Measurements from ENCODE around the gene SPTY2D1.
A peak's percentile ranks its signal among the peaks of the same experiment; 100 is the strongest.
"Not testable (repeated sequence)": the region's sequence is repeated elsewhere in the genome, so short reads cannot be mapped to it uniquely, and the experiment has no call there.

Gene SPTY2D1, protein sequence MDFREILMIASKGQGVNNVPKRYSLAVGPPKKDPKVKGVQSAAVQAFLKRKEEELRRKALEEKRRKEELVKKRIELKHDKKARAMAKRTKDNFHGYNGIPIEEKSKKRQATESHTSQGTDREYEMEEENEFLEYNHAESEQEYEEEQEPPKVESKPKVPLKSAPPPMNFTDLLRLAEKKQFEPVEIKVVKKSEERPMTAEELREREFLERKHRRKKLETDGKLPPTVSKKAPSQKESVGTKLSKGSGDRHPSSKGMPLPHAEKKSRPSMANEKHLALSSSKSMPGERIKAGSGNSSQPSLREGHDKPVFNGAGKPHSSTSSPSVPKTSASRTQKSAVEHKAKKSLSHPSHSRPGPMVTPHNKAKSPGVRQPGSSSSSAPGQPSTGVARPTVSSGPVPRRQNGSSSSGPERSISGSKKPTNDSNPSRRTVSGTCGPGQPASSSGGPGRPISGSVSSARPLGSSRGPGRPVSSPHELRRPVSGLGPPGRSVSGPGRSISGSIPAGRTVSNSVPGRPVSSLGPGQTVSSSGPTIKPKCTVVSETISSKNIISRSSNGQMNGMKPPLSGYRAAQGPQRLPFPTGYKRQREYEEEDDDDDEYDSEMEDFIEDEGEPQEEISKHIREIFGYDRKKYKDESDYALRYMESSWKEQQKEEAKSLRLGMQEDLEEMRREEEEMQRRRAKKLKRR

DNA sequence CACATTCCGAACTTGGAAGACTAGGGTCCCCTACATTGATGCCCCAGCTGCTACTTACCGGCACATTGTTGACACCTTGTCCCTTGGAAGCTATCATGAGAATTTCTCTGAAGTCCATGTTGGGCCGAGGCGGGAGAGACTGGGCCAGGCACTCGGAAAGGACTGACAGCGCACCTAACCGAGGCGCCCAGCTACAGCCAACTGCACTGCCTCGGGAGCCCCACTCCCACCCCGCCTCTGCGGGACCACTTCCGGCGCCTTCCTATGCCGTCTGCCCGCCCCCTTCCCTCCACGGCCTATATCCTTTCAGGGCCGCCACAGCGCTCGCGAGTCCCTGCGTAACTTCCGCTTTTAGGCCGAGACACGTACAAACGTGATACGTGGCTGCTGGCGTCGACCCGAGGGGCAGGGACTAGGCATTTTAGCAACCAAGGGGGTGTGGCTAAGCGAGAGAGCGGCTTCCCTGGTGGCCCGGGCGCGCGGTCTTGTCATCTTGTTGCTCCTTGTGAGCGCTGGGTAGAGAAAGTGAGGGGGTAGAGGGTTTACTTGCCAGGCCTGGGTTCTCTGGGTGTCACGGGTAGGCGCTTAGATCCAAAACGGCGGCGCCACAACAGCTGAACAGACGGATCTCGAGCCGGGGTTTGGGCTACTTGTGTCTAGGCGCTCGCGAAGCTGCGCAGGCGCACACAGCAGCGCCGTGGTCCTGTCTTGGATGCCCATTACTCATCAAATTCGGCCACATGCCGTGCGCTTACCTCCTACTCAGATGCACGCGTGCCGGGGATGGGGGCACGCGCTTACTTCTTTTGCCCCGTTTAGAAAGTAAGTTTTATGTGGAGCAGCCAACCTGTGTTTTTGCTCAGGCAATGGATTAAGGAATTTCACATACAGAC, at the start of gene SPTY2D1:
Gene SPTY2D1, minus strand, starts transcription at position 203 of the 893 bp plus-strand sequence. Its CDS starts 85 bp downstream, at position 118.
- peak; percentile 91 to 97 for DNase-seq (ENCODE audit: low read depth in 1 of 2, low spot score in 1 of 2)

DNA sequence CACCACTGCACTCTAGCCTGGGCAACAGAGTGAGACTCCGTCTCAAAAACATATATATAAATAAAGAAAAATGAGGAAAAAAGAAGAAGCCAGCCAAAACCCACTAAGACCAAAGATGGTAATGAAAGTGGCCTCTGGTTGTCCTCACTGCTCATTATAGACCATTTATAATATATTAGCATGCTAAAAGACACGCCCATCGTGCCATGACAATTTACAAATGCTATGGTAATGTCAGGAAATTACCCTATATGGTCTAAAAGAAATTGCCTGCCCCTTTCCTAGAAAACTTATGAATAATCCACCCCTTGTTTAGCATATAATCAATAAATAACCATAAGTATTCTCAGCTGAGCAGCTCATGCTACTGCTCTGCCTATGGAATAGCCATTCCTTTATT, 48.3 kb upstream of the SPTY2D1 start:
- no peak for DNase-seq (ENCODE audit: low read depth in 1 of 2, low spot score in 1 of 2)

DNA sequence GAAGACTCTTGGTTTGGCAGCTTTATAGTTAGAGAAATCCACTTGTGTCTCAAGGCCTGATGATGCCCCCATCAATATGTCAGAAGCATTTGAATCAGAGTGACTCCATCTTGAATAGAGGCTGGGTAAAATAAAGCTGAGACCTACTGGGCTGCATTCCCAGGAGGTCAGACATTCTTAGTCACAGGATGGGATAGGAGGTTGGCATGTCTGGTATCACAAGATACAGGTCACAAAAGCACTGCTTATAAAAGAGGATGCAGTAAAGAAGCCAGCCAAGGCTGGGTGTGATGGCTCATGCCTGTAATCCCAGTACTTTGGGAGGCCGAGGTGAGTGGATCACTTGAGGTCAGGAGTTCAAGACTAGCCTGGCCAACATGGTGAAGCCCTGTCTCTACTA, 47.8 kb upstream of the SPTY2D1 start:
- DNase-seq (ENCODE audit: low read depth in 1 of 2, low spot score in 1 of 2): not testable (repeated sequence)

DNA sequence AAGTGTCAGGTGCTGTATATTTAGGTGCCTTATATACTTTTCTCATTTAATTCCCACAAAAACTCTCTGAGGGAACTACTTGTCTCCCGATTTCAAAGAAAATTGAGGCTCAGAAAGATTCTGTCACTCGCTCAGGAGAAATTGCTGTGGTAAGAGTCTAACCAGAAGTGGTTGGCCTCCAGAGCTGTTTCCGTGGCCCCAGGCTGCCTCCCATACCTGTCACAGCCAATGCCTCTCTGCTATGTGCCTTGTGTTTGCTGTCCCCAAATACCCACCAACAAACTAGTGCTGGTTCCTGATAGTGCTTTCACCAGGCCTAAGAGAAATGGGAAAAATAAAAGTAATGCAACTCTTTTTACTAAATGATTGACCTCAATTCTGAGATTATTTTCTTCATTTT, 43.4 kb upstream of the SPTY2D1 start:
- DNase-seq (ENCODE audit: low read depth in 1 of 2, low spot score in 1 of 2): no peak

DNA sequence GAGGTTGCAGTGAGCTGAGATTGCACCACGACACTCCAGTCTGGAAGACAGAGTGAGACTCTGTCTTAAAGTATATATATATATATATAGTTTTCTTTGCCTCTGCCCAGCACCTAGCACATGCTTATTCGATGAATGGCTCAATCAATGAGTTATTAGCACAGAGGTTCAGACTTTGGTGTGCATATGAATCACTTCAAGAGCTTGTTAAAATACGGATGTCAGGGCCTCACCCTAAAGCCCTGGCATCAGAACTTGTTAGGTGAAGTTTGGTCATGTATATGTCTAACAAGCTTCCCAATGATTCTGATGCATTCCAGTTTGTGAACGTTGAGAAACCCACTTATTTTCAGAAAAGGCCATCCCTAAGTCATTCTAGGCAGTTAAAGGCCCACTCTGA, 42.7 kb upstream of the SPTY2D1 start:
- DNase-seq (ENCODE audit: low read depth in 1 of 2, low spot score in 1 of 2): no peak

DNA sequence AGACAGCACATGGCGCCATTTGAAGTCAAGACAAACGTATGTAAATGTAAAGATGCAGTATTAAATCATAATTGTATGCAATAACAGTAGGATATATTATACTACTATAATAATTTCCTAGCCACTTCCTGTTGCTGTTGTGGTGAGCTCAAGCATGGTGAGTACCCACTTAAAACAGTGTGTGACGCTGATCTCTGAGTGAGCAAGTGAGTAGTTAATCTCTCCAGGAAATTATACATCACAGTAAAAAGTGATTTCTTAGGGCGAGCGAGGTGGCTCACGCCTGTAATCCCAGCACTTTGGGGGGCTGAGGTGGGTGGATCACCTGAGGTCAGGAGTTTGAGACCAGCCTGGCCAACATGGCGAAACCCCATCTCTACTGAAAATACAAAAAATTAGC, 38.1 kb upstream of the SPTY2D1 start:
- DNase-seq (ENCODE audit: low read depth in 1 of 2, low spot score in 1 of 2): peak in 1 of 2 donors; percentile 41

DNA sequence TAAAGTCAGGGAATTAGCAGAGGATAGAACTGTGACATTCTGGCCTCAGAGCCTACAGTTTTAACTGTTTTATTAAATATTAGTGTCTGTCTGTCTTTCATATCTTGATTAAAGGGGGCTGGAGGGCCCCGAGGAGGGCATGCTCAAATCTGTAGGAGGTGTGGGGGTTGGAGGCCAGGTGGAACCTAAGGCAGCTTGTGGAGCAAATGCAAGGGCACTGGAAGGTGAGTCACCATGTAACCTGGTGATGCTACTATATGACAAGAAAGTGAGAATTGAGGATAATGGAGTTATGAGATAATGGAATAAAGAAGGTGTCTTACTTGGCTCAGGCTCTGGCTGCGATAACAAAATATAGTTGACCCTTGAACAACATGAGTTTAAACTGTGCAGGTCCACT, 37.1 kb upstream of the SPTY2D1 start:
- DNase-seq (ENCODE audit: low read depth in 1 of 2, low spot score in 1 of 2): peak in 1 of 2 donors; percentile 13

DNA sequence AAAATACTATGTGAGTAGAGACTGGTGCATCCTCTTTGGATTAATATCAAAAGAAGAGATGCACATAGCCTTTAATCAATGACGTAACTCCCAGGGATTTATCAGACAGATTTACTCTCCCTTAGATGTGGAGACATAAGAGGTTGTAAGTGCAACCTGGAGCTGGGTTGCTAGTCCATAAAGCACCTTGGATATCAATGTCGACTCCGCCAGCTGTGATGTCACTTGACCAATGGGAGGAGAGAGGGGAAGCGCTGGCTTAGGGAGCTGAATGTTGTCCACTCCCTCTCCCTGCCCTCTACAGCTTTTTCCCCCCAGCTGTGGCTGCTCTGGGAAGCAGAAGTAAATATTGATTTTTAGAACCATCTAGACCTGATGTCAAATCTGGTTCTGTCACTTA, 35.6 kb upstream of the SPTY2D1 start:
- DNase-seq (ENCODE audit: low read depth in 1 of 2, low spot score in 1 of 2): no peak

DNA sequence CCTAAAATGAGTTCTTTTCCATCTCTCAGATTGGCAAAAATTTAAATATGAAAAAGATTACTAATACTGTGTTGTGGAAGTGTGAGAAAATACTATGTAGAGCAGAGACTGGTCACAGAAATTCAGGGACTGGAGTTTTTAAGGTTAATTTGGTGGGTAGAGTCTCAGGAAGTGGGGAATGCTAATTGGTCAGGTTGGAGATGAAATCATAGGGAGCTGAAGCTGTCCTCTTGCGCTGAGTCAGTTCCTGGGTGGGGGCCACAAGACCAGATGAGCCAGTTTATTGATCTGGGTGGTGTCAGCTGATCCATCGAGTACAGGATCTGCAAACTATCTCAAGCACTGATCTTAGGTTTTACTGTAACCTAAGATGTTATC, 35.1 kb upstream of the SPTY2D1 start:
- DNase-seq (ENCODE audit: low read depth in 1 of 2, low spot score in 1 of 2): no peak

DNA sequence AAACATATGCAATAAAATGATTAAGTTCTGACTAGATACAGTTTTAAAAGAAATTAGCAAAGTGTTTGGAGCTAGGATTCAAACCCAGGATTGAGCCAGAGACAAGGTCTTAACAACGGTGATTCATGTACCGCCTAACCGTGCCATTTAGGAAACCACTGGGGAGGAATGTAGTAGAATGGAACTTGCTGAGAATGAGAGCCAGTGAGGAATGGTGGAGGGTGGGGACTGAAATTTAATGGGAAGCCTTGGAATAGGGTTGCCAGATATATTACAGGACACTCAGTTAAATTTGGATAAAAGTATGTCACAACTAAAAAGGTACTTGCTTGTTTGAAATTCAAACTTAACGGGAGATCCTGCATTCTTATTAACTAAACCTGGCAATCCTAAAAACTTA, 34.0 kb upstream of the SPTY2D1 start:
- no peak for DNase-seq (ENCODE audit: low read depth in 1 of 2, low spot score in 1 of 2)

DNA sequence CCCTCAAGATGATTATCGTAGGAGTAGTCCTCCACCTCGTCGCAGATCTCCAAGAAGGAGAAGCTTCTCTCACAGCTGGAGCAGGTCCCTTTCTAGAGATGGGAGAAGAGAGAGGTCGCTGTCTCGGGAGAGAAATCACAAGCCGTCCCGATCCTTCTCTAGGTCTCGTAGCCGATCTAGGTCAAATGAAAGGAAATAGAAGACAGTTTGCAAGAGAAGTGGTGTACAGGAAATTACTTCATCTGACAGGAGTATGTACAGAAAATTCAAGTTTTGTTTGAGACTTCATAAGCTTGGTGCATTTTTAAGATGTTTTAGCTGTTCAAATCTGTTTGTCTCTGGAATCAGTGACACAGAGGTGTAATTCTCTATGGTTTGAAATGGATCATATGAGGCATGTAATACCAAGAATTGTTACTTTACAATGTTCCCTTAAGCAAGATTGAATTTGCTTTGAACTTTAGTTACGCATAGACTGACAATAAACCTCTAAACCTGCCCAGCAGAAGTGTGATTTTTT, 31.3 kb upstream of the SPTY2D1 start:
- DNase-seq (ENCODE audit: low read depth in 1 of 2, low spot score in 1 of 2): not testable (repeated sequence)

DNA sequence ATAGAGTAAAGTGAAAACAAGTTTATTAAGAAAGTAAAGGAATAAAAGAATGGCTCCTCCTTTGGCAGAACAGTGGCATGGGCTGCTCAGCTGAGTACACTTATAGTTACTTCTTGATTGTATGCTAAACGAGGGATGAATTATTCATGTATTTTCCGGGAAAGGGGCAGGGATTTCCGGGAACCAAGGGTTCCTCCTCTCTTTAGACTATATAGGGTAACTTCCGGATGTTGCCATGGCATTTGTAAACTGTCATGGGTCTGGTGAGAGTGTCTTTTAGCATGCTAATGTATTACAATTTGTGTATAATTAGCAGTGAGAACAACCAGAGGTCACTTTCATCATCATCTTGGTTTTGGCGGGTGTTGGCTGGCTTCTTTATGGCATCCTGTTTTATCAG, 23.5 kb upstream of the SPTY2D1 start:
- DNase-seq (ENCODE audit: low read depth in 1 of 2, low spot score in 1 of 2): no peak

DNA sequence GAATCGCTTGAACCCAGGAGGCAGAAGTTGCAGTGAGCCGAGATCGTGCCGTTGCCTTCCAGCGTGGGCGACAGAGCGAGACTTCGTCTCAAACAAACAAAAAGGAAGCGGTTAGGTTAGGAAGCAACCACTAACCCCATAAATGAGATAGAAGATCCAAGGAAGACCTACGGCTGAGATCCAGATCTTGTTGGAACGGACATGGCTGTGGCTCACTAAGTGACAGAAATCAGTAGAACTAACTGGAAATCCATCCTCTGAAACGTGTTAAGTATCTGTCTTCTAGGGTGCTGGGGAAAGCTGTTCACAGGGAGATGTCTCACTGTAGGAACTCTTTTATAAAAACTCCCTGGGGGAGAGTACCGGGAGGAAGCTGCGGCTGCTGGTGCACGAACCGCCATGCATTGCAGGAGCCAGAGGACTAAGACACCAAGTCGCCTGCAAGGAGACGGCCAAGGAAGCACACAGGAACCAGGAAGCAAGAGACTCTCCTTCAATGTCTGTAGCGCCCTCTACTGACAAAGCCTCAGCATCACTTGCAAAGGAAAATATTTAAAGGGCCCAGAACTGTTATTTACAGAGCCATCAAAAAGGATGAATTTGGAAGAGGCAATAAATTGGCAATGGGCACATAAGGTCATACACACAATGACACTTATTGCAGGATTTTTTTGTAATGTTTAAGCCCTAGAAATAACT, 16.9 kb upstream of the SPTY2D1 start:
- DNase-seq (ENCODE audit: low read depth in 1 of 2, low spot score in 1 of 2): peak in 1 of 2 donors; percentile 22

DNA sequence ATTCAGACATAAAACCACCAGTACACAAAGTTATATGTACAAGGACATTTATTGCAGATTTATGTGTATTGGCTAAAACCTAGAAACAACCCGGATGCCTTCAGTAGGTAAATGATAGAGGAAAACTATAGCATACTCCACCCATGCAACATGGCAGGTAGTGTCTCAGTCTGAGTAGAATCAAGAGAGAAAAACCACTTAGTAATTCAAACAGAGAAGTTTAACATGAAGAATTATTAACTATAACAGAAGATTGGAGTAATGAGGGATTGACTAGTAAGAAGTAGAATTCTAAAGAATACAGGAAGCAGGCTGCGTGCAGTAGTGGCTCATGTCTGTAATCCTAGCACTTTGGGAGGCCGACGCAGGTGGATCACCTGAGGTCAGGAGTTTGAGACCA, 16.2 kb upstream of the SPTY2D1 start:
- no peak for DNase-seq (ENCODE audit: low read depth in 1 of 2, low spot score in 1 of 2)

DNA sequence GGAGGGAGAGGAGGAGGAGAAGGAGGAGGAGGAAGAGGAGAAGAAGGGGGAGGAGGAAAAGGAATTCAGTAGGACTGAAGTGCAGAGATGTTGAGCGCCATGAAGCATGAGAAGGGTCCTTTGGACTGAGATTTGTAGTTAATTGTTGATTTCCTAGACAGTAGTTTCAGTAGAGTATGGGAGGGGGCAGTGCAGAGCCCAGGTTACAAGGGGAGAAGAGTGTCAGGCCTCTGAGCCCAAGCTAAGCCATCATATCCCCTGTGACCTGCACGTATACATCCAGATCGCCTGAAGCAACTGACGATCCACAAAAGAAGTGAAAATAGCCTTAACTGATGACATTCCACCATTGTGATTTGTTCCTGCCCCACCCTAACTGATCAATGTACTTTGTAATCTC, 8.9 kb upstream of the SPTY2D1 start:
- not testable (repeated sequence) for DNase-seq (ENCODE audit: low read depth in 1 of 2, low spot score in 1 of 2)

DNA sequence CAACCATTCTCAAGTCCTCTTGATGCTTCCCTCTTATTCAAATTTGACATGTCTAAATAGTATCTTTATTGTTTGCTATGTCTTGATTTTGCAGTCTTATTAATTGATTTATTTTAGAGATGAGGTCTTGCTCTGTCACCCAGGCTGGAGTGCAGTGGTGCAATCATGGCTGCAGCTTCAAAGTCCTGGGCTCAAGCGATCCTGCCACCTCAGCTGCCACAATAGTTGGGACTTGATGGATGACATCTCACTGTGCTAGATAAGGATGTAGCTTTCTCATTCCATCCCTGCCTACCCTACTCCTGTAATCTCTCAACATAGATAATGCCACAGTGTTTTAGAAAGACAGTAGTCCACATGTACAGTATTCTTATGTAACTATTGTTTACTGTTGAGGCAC, 7.5 kb upstream of the SPTY2D1 start:
- no peak for DNase-seq (ENCODE audit: low read depth in 1 of 2, low spot score in 1 of 2)

DNA sequence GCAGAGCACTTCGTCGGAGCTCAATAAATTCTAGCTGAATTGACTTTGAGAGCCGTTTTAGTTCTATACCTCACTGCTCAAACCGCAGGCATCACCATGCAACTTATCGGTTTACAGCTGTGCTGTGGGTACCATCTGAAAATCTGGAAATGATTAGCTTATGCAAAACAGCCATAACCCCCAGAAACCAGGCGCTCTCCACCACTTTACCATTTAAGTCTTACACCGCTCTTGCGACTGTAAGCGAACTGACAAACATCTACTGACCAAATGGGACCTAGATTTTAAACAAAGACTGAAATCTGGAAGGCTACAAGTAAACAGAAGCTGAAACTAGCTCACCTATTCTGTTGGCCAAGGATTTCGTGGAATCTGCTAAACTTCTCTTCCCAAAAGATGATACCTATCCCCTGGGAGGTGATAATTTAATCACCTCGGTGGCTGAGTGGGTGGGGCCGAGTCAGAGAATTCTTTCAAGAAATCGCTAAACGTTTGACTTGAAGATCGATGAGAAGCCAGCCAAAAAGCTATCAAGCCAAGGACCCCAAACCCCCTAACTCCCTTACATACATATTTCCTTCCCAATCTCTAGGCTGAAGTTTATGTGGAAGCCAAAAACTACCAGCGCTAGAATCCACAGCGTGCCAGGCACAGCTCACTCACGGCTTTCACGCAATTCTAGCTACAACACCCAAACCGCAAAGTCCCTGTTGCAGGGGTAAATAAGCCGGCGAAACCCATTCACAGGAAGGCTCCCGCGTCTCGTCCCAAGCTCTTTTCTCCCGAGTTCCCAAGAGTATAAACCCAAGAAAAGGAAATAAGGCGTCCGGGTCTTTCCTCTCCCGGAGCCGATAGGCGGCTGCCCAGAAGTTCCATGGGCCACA, 644 bp downstream of the SPTY2D1 start:
- DNase-seq (ENCODE audit: low read depth in 1 of 2, low spot score in 1 of 2): no peak

DNA sequence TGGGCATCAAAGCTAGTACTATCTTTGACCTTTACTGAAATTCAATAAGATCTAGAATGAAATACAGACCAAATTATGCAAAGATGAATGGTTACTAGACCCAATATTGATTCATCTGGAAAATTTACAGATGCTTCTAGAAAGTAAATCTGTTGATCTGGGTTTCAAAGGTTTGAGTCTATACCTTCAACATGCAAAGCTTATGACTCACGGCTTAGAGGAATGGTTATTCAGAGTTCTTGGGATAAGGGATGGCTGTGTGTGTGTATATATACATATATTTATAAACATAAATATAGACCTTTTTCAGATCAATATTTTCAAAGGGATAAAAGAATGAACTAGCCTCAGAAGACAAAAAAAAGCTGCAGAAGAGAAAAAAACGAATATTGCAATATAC, 1.3 kb downstream of the SPTY2D1 start:
- DNase-seq (ENCODE audit: low read depth in 1 of 2, low spot score in 1 of 2): no peak

DNA sequence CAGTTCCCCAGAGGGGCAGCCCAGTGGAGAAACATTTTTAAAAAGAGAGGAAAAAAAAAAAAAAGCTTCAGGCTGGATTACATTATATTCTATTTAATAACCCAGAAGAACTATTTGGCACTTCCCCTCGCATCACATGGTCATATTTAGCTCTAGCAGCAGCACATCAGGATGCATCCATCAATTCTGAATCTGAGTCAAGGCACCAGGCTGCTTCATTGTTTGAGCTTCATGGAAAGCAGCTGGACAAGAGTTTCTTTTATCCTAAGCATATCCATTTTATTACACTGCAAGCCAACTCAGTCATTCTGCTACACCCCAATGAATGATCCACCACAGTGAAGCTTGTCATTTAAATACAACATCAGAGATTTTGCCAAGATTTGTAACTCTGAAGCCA, 10.0 kb downstream of the SPTY2D1 start:
- DNase-seq (ENCODE audit: low read depth in 1 of 2, low spot score in 1 of 2): no peak

DNA sequence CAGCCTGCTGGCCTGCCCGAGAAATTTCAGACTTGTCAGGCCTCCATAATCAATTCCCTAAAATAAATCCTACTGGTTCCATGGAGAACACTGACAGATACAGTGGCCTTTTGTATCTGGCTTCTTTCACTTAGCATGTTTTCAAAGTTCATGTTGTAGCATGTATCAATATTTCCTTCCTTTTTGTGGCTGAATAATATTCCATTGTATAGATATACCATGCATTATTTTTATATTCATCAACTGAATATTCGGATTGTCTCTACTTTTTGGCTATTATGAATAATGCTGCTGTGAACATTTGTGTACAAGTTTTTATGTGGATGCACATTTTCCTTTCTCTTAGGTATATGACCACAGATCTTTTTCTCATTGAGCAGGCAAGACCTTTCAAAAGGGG, 10.4 kb downstream of the SPTY2D1 start:
- DNase-seq (ENCODE audit: low read depth in 1 of 2, low spot score in 1 of 2): no peak

Measured in activated CD4-positive, alpha-beta T cell treated with anti-CD3 and anti-CD28 coated beads, Interleukin-2, amount 50 U/mL, for 24 hours (primary cell).